HEK293 (cell line): Measurements from ENCODE around the gene SCAND1.

Experiments used
- CTCF ChIA-PET: fragments of 350-600 bp; formaldehyde crosslinking; extraction: SDS; loops from one replicate; lab custom pipeline; 2021; ENCODE audit warnings: antibody characterized with exemption; lab: Yijun Ruan, JAX
- POLR2A ChIA-PET: fragments of 300-600 bp; formaldehyde crosslinking; extraction: SDS; loops from one replicate; lab custom pipeline; 2020; ENCODE audit warnings: antibody characterized with exemption, inconsistent platforms; lab: Yijun Ruan, JAX
- H3K27ac ChIP-seq: fragments of 200-500 bp; sonication (Bioruptor generic); 2 replicates; pipeline ENCODE4 v1.5.1; 2014; ENCODE audit warnings: low read depth, low read length, control low read depth, inconsistent platforms; ENCODE audit errors: extremely low read depth
- H3K36me3 ChIP-seq, 2 experiments: fragments of 200-500 bp in 1 of 2; sonication (Bioruptor generic) in 1 of 2; 1 replicate in 1 of 2; 2 replicates in 1 of 2; pipeline ENCODE4 v1.5.1; 2014 to 2017; ENCODE audit warnings: inconsistent platforms in 2 of 2, low read length in 2 of 2; ENCODE audit not compliant: control insufficient read depth in 2 of 2, insufficient read depth in 1 of 2
- H3K4me1 ChIP-seq: fragments of 200-500 bp; sonication (Bioruptor generic); 2 replicates; pipeline ENCODE4 v1.5.1; 2014; ENCODE audit warnings: mild to moderate bottlenecking, low read length, inconsistent platforms; ENCODE audit not compliant: control insufficient read depth, insufficient read depth
- H3K4me3 ChIP-seq: 2 replicates; pipeline ENCODE4 v1.5.1; 2011; ENCODE audit warnings: low read depth, mild to moderate bottlenecking, control low read depth, low read length, moderate library complexity
- H3K9me3 ChIP-seq: fragments of 200-500 bp; sonication (Bioruptor generic); 2 replicates; pipeline ENCODE4 v1.5.1; 2014; ENCODE audit warnings: low read depth, low read length, inconsistent platforms; ENCODE audit not compliant: control insufficient read depth, insufficient read depth
- OVOL3 ChIP-seq: fragments of 450-650 bp; formaldehyde crosslinking; IDR thresholded peaks from 2 replicates; pipeline ENCODE4 v1.5.1; 2016; ENCODE audit warnings: missing biosample characterization, missing genetic modification characterization
- ZBTB44 ChIP-seq: fragments of 450-650 bp; IDR thresholded peaks from 2 replicates; pipeline ENCODE4 v1.5.1; 2018; ENCODE audit warnings: missing biosample characterization, mild to moderate bottlenecking, missing genetic modification characterization
- ZBTB48 ChIP-seq: fragments of 450-650 bp; formaldehyde crosslinking; IDR thresholded peaks from 2 replicates; pipeline ENCODE4 v1.5.1; 2016; ENCODE audit warnings: missing biosample characterization, missing genetic modification characterization
- ZBTB49 ChIP-seq: fragments of 450-650 bp; formaldehyde crosslinking; IDR thresholded peaks from 2 replicates; pipeline ENCODE4 v1.5.1; 2016; ENCODE audit warnings: missing biosample characterization, missing genetic modification characterization, low read depth
- ZIC2 ChIP-seq: fragments of 450-650 bp; formaldehyde crosslinking; IDR thresholded peaks from 2 replicates; pipeline ENCODE4 v1.5.1; 2016; ENCODE audit warnings: missing biosample characterization, missing genetic modification characterization
- ZNF155 ChIP-seq: fragments of 450-650 bp; formaldehyde crosslinking; IDR thresholded peaks from 2 replicates; pipeline ENCODE4 v1.5.1; 2016; ENCODE audit warnings: missing biosample characterization, missing genetic modification characterization
- ZNF18 ChIP-seq: fragments of 450-650 bp; formaldehyde crosslinking; IDR thresholded peaks from 2 replicates; pipeline ENCODE4 v1.5.1; 2016; ENCODE audit warnings: missing biosample characterization, missing genetic modification characterization
- ZNF23 ChIP-seq: fragments of 450-650 bp; formaldehyde crosslinking; IDR thresholded peaks from 2 replicates; pipeline ENCODE4 v1.5.1; 2016; ENCODE audit warnings: missing biosample characterization, missing genetic modification characterization, borderline replicate concordance
- ZNF26 ChIP-seq: fragments of 450-650 bp; formaldehyde crosslinking; IDR thresholded peaks from 2 replicates; pipeline ENCODE4 v1.5.1; 2016; ENCODE audit warnings: missing biosample characterization, missing genetic modification characterization
- ZNF324 ChIP-seq: fragments of 450-650 bp; formaldehyde crosslinking; IDR thresholded peaks from 2 replicates; pipeline ENCODE4 v1.5.1; 2016; ENCODE audit warnings: missing biosample characterization, missing genetic modification characterization
- ZNF391 ChIP-seq: fragments of 450-650 bp; formaldehyde crosslinking; IDR thresholded peaks from 2 replicates; pipeline ENCODE4 v1.5.1; 2016; ENCODE audit warnings: low read depth, missing biosample characterization, missing genetic modification characterization, borderline replicate concordance
- ZNF426 ChIP-seq: fragments of 450-650 bp; formaldehyde crosslinking; IDR thresholded peaks from 2 replicates; pipeline ENCODE4 v1.5.1; 2017; ENCODE audit warnings: missing biosample characterization, missing genetic modification characterization, mild to moderate bottlenecking, inconsistent platforms, moderate library complexity
- ZNF501 ChIP-seq: fragments of 450-650 bp; formaldehyde crosslinking; IDR thresholded peaks from 2 replicates; pipeline ENCODE4 v1.5.1; 2016; ENCODE audit warnings: missing biosample characterization, missing genetic modification characterization
- ZNF530 ChIP-seq: fragments of 450-650 bp; formaldehyde crosslinking; IDR thresholded peaks from 2 replicates; pipeline ENCODE4 v1.5.1; 2016; ENCODE audit warnings: low read depth, missing biosample characterization, missing genetic modification characterization
- ZNF654 ChIP-seq: fragments of 450-650 bp; formaldehyde crosslinking; IDR thresholded peaks from 2 replicates; pipeline ENCODE4 v1.5.1; 2016; ENCODE audit warnings: low read depth, missing biosample characterization, missing genetic modification characterization
- ZNF660 ChIP-seq: fragments of 450-650 bp; IDR thresholded peaks from 2 replicates; pipeline ENCODE4 v1.5.1; 2018; ENCODE audit warnings: missing biosample characterization, mild to moderate bottlenecking, missing genetic modification characterization
- ZNF677 ChIP-seq: fragments of 450-650 bp; IDR thresholded peaks from 2 replicates; pipeline ENCODE4 v1.5.0; 2018; ENCODE audit warnings: missing biosample characterization, mild to moderate bottlenecking, missing genetic modification characterization, moderate library complexity
- ZNF777 ChIP-seq: fragments of 450-650 bp; formaldehyde crosslinking; IDR thresholded peaks from 2 replicates; pipeline ENCODE4 v1.5.1; 2017; ENCODE audit warnings: missing biosample characterization, missing genetic modification characterization, borderline replicate concordance
- ZNF837 ChIP-seq: fragments of 450-650 bp; formaldehyde crosslinking; IDR thresholded peaks from 2 replicates; pipeline ENCODE4 v1.5.1; 2016; ENCODE audit warnings: missing biosample characterization, missing genetic modification characterization

SCAND1 gene

GRCh38 chr20:35912881-35913280, 41.4 kb downstream of the SCAND1 start (continued):
- TF ChIP-seq OVOL3 (tag by site-specific recombination) = no peak
- TF ChIP-seq ZBTB49 (tag by site-specific recombination) = no peak
- TF ChIP-seq ZNF837 = no peak
- TF ChIP-seq ZNF426 (tag by site-specific recombination) = no peak
- TF ChIP-seq ZNF777 (tag by site-specific recombination) = no peak
- no peak for TF ChIP-seq ZBTB44
- no peak for TF ChIP-seq ZBTB48 (tag by site-specific recombination)
- TF ChIP-seq, all 188 proteins: peak for 0

- Histone ChIP-seq H3K36me3 (peaks cover 3 to 33% of the 10 kb centered on the region in 2 experiments; a peak in 2 of 3 replicates), H3K4me3 (no peak overlapping the region), H3K27ac (no peak overlapping the region), H3K9me3 (no peaks in the 10 kb centered on the region), H3K4me1 (no peaks in the 10 kb centered on the region)
- ChIA-PET CTCF (interaction anchor here (0.6 kb wide), 1 partner anchor 82 kb away, joined by 3 read pairs; no protein-coding TSS in a partner anchor), POLR2A (no interaction called here)
- TF ChIP-seq ZNF677 (no peak), ZNF391 (tag by site-specific recombination) (no peak), ZNF18 (no peak), ZNF155 (no peak), ZNF654 (tag by site-specific recombination) (no peak), ZNF501 (tag by site-specific recombination) (no peak), ZIC2 (tag by site-specific recombination) (no peak), ZNF324 (tag by site-specific recombination) (no peak), ZNF530 (tag by site-specific recombination) (no peak), OVOL3 (tag by site-specific recombination) (no peak), ZNF660 (no peak), ZNF26 (tag by site-specific recombination) (no peak), ZNF23 (tag by site-specific recombination) (no peak)
Observed at GRCh38 chr20:35910254-35910653, 44.0 kb downstream of the SCAND1 start.
